ENCODE data around the gene KPNA1. TPM values are rescaled to one million over a fixed set of nuclear protein-coding genes. Genes with fewer than 3 reads are reported as not detected.

Gene KPNA1
- total RNA-seq, 1 donor from 2014 or later: 72.9 TPM

- Mint-ChIP-seq H3K4me3 (no peak overlapping the region), H3K27ac (no peak overlapping the region), H3K27me3 (no peaks in the 10 kb centered on the region), H3K9me3 (no peaks in the 10 kb centered on the region), H3K36me3 (ENCODE audit: low read depth) (peaks cover 77% of the 10 kb centered on the region), H3K4me1 (no peaks in the 10 kb centered on the region)
- ChIA-PET CTCF (no interaction called here), POLR2A (interaction anchor here (0.6 kb wide), 1 partner anchor 63 kb away, joined by 6 read pairs; no protein-coding TSS in a partner anchor)
- TF ChIP-seq CTCF (IDR thresholded peaks at IDR 0.05): no peak
- intact Hi-C loops (cut with micrococcal nuclease): loop anchor here (5.0 kb wide), 1 partner anchor 716 kb away; no protein-coding TSS in a partner anchor
- DNase-seq (no peak), ATAC-seq (ENCODE audit: low read depth) (no peak)
Measured at GRCh38 chr3:122546151-122546550, 31.4 kb upstream of the KPNA1 start.

DNA sequence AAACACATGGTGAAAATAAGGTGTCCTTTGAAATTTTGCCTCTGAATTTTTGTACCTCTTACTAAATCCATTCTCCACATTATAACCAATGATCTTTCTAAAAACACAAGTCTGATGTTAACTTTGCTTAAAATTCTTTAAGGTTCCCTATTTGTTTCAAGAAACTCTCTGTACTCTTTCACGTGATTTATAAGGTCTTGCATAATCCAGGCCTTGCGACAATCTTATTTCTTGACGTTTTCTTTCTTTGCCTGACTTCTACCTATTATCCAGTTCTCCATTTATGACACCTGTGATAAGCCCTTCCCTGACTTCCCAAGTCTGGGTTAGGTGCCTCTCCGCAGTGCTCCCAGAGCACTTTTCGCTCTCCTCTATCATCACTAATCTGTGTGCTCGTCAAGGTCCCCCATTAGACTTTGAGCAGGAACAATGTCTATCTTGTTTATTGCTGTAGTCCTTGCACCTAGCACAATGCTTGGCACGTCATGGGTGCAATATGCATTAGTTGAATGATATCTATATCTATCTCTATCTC, 24.3 kb upstream of the KPNA1 start:
- Mint-ChIP-seq H3K9me3 (no peaks in the 10 kb centered on the region), H3K27me3 (no peaks in the 10 kb centered on the region), H3K27ac (peak overlapping the region; percentile 25), H3K36me3 (ENCODE audit: low read depth) (peaks cover 80% of the 10 kb centered on the region), H3K4me3 (no peak overlapping the region), H3K4me1 (no peaks in the 10 kb centered on the region)
- ChIA-PET POLR2A (no interaction called here), CTCF (no interaction called here)
- no peak for TF ChIP-seq CTCF (IDR thresholded peaks at IDR 0.05)
- intact Hi-C loops (cut with micrococcal nuclease): no loop called here
- no peak for ATAC-seq (ENCODE audit: low read depth)
- no peak for DNase-seq

DNA sequence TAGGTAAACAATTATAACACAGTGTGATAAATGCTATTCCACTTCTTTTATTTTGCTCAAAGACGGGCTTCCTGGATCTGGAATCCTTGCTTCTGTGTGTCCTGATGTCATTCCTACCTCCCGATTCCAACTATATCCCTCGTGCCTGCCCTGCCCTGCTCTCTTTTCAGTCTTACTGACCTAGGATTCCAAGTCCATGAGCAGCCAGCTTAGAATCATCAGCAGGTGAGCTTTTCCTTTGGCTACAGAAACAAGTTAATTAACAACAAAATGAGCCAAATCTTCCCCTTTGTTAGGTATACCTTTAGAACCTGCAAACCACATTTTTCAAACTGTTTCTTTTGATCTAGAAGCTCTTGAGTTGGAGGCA, 21.9 kb upstream of the KPNA1 start:
- H3K9me3 Mint-ChIP-seq: no peaks in the 10 kb centered on the region
- ATAC-seq (ENCODE audit: low read depth) (no peak), DNase-seq (no peak)
- CTCF ChIA-PET: interaction anchor here (0.5 to 1.1 kb wide), 2 partner anchors 144 to 158 kb away, joined by 3 read pairs; no protein-coding TSS in a partner anchor
- POLR2A ChIA-PET: no interaction called here
- no peak for TF ChIP-seq CTCF (IDR thresholded peaks at IDR 0.05)
- intact Hi-C loops (cut with micrococcal nuclease): no loop called here
- H3K4me3 Mint-ChIP-seq: no peak overlapping the region
- peaks cover 88% of the 10 kb centered on the region for H3K36me3 Mint-ChIP-seq (ENCODE audit: low read depth)
- no peak overlapping the region for H3K27ac Mint-ChIP-seq
- no peaks in the 10 kb centered on the region for H3K27me3 Mint-ChIP-seq
- peaks cover 3% of the 10 kb centered on the region for H3K4me1 Mint-ChIP-seq

DNA sequence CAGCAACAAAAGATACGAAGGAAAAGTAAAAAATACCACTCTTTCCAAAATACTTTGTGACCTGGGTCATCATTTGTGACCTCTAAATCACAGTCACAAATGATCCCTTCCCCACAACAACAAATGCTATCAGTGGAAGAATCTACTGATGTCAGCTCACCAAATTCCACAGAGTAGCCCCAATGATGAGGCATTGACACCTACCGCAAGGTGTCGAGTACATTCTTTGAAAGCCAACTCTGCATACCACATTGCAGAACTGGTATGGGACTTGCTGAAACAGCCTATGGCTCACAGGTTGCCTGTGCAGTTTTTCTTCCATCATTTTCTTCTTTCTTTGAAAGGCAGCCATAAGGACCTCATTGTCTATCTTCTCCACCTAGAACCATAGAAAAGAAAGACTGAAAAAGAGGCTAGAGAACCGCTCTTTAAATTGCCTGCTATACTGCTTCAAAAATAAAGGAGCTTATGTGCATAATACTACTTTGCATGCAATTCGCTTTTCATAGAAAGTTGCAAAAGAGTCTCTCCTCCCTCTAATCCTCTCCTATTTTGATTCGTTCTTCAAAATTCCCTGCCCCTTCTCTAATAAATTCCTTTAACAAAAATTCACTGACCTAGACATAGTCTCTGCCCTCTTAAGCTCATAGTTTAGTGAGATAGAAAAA, 21.4 kb upstream of the KPNA1 start:
- H3K27me3 Mint-ChIP-seq: no peaks in the 10 kb centered on the region
- DNase-seq (no peak), ATAC-seq (ENCODE audit: low read depth) (no peak)
- peaks cover 3% of the 10 kb centered on the region for H3K4me1 Mint-ChIP-seq
- intact Hi-C loops (cut with micrococcal nuclease): no loop called here
- TF ChIP-seq CTCF (IDR thresholded peaks at IDR 0.05): no peak
- no peak overlapping the region for H3K27ac Mint-ChIP-seq
- no peaks in the 10 kb centered on the region for H3K9me3 Mint-ChIP-seq
- ChIA-PET CTCF (interaction anchor here (0.5 to 1.1 kb wide), 2 partner anchors 143 to 159 kb away, joined by 3 read pairs; no protein-coding TSS in a partner anchor), POLR2A (no interaction called here)
- no peak overlapping the region for H3K4me3 Mint-ChIP-seq
- peaks cover 88% of the 10 kb centered on the region for H3K36me3 Mint-ChIP-seq (ENCODE audit: low read depth)

- peaks cover 3% of the 10 kb centered on the region for H3K4me1 Mint-ChIP-seq
- no peak overlapping the region for H3K4me3 Mint-ChIP-seq
- no peak for TF ChIP-seq CTCF (IDR thresholded peaks at IDR 0.05)
- H3K36me3 Mint-ChIP-seq (ENCODE audit: low read depth): peaks cover 82% of the 10 kb centered on the region
- peak; percentile 92 for ATAC-seq (ENCODE audit: low read depth)
- no peak overlapping the region for H3K27ac Mint-ChIP-seq
- no peak for DNase-seq
- no peaks in the 10 kb centered on the region for H3K9me3 Mint-ChIP-seq
- no peaks in the 10 kb centered on the region for H3K27me3 Mint-ChIP-seq
- ChIA-PET POLR2A (interaction anchor here (0.6 to 1.4 kb wide), 3 partner anchors 19 to 146 kb away, joined by 3 read pairs; partner anchors contain the start of genes KPNA1 and WDR5B), CTCF (no interaction called here)
- intact Hi-C loops (cut with micrococcal nuclease): loop anchor here (5.0 kb wide), 1 partner anchor 987 kb away; the partner anchor contains the start of gene POLQ
Measured at GRCh38 chr3:122533931-122534334, 19.2 kb upstream of the KPNA1 start.

Measured in activated B cell treated with CpG ODN at 0.5 μM for 24 hours (primary cell).